Measurements from ENCODE around the gene MRPL4.
"Not testable (repeated sequence)": the region's sequence is repeated elsewhere in the genome, so short reads cannot be mapped to it uniquely, and the experiment has no call there.

Gene MRPL4

DNA sequence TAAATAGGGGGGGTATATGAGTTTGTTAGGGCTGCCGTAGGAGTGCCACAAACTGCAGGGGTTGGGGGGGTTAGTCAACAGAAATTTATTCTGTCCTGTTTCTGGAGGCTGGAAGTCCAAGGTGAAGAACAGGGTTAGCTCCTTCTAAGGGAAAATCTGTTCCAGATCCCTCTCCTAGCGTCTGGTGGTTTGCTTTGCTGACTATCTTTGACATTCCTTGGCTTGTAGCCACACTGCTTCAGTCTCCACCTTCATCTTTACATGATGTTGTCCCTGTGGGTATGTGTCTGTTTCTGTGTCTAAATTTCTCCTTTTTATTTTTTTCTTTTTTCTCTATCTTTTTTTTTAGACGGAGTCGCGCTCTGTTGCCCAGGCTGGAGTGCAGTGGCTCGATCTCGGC lies 10.8 kb downstream of the MRPL4 start:
- no peak for DNase-seq (ENCODE audit: low read depth)

DNA sequence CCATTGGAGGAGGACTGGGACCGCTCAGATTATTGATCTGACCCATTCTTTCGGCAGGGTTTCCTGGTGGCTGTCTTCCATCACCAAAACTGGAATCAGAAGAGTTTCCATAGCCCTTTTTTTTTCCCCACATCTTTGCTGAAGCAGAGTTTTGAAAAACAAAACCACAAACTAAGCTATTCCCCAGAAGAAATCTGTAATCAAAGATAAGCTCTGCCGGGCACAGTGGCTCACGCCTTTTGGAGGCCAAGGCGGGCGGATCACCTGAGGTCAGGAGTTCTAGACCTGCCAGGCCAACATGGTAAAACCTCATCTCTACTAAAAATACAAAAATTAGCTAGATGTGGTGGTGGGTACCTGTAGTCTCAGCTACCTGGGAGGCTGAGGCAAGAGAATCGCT lies 14.7 kb downstream of the MRPL4 start:
- DNase-seq (ENCODE audit: low read depth) = no peak

DNA sequence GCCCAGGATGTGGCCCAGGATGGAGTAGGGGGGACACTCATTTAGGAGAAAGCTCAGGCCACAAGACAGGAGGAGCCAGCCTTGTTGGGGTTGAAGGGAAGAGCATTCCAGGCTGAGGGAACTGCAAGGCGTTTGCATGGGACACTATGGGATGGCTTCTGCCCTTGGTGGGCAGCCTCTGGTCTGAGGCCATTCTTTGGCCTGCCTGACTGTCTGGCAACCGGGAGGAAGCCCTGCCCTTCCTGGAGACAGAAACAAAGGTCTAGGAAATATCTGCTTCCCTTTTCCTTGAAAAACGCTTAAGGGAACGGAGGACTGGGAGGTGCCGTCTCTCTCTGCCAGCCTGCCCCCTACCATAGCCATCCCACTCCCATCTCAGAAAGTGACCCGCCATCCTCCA lies 16.1 kb downstream of the MRPL4 start:
- DNase-seq (ENCODE audit: low read depth) = no peak

DNA sequence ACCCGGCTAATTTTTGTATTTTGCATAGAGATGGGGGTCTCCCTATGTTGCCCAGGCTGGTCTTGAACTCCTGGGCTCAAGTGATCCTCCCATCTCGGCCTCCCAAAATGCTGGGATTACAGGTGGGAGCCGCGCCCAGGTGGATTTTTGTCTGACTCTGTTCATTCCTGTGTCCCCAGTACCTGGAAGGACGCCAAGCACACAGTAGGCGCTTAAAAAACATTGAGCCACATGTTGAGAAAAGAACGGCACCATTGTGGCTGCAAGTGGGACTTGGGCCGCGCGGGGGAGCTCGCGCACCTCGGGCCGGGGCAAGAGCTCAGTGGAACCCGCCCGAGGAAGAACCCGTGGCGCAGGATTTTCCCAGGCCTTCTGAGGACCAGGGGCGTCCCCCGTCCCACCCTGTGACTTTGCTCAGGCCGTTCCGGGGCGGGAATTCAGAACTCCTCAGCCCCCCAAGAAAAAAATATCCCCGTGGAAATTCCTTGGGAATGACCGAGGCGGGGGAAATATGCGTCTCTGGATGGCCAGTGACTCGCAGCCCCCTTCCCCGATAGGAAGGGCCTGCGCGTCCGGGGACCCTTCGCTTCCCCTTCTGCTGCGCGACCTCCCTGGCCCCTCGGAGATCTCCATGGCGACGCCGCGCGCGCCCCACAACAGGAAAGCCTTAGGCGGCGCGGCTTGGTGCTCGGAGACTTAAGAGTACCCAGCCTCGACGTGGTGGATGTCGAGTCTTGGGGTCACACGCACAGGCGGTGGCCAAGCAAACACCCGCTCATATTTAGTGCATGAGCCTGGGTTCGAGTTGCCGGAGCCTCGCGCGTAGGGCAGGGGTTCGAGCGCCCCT lies 17.5 kb downstream of the MRPL4 start:
- no peak for DNase-seq (ENCODE audit: low read depth)

DNA sequence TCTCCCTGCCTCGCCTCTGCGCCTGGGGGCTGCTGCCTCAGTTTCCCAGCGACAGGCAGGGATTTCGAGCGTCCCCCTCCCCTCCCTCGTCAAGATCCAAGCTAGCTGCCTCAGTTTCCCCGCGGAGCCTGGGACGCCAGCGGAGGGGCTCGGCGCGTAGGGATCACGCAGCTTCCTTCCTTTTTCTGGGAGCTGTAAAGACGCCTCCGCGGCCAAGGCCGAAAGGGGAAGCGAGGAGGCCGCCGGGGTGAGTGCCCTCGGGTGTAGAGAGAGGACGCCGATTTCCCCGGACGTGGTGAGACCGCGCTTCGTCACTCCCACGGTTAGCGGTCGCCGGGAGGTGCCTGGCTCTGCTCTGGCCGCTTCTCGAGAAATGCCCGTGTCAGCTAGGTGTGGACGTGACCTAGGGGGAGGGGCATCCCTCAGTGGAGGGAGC lies 18.2 kb downstream of the MRPL4 start:
- DNase-seq (ENCODE audit: low read depth) = no peak

DNA sequence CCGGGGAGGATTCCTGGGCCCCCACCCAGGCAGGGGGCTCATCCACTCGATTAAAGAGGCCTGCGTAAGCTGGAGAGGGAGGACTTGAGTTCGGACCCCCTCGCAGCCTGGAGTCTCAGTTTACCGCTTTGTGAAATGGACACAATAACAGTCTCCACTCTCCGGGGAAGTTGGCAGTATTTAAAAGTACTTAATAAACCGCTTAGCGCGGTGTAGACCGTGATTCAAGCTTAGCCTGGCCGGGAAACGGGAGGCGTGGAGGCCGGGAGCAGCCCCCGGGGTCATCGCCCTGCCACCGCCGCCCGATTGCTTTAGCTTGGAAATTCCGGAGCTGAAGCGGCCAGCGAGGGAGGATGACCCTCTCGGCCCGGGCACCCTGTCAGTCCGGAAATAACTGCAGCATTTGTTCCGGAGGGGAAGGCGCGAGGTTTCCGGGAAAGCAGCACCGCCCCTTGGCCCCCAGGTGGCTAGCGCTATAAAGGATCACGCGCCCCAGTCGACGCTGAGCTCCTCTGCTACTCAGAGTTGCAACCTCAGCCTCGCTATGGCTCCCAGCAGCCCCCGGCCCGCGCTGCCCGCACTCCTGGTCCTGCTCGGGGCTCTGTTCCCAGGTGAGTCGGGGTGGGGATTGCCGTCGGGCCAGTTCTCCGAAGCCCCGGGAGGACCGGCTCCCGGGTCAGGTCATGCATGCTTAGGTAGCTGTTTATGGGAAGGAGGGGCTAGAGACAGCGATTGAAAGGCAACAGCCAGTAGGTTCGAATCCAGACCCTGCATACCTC lies 18.8 kb downstream of the MRPL4 start, which contains the start of gene ICAM1:
ICAM1 (plus strand) TSS at position 505 of the 779 bp plus-strand sequence; CDS start at position 545, 40 bp downstream.
- DNase-seq (ENCODE audit: low read depth) = no peak

DNA sequence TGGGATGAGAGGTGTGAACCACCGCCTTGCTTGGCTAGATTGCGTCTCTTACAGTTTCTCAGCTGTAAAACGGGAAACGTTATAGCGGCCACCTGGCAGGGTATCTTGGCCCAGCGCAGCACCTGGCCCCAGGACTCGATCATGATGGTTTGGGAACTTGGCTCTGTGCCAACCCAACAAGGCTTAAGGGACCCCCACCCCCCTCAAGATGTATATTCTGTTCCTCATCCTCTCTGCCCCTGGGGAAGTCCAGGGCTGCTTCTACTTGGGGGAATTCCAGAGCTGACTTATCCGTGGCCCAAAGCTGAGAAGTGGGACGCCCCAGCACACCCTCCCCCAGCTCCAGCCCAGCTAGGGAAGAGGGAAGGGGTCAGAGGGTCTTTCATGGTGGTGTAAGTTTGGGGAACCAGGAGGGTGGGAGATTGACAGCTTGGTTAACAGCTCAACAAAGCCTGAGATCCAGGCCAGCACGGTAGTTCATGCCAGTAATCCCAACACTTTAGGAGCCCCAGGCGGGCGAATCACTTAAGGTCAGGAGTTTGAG lies 19.6 kb downstream of the MRPL4 start:
- DNase-seq (ENCODE audit: low read depth) = no peak

DNA sequence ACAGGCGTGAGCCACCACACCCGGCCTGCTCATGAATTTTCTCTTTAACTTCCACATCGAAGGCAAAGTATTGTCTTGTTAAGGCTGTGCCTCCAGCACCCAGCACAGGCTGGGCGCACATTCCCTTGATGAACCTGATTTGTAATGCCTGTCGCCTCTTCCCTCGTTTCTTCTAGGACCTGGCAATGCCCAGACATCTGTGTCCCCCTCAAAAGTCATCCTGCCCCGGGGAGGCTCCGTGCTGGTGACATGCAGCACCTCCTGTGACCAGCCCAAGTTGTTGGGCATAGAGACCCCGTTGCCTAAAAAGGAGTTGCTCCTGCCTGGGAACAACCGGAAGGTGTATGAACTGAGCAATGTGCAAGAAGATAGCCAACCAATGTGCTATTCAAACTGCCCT lies 22.6 kb downstream of the MRPL4 start:
- no peak for DNase-seq (ENCODE audit: low read depth)

DNA sequence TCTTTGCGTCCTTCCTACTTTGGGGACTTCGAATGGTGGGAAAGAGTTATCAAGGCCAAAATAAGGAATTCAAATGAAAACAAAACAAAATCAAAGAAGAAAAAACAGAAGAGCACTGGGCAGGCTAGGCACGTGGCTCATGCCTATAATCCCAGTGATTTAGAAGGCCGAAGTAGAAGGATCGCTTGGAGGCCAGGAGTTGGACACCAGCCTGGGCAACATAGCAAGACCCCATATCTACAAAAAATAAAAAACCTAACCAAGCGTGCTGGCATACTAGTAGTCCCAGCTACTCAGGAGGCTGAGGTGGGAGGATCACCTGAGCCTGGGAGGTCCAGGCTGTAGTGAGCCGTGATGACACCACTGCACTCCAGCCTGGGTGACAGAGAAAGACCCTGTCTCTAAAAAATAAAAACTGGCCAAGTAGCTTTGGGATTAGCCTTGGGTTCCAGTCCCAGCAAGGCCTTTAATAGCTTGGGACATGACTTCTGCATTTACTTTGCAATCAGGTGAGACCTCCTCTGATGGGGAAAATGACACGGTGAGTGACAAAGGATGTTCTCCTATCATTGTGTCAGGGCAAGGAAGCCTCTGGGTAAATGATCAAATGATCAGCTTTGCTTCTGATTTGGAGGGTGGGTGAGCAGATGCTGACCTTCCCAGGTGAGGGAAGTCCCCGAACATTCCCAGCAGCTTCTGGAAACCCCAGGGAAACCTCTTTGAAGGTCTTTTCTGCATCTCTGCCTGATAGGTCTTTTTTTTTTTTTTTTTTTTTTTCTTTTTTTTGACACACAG lies 26.0 kb downstream of the MRPL4 start:
- DNase-seq (ENCODE audit: low read depth) = no peak

DNA sequence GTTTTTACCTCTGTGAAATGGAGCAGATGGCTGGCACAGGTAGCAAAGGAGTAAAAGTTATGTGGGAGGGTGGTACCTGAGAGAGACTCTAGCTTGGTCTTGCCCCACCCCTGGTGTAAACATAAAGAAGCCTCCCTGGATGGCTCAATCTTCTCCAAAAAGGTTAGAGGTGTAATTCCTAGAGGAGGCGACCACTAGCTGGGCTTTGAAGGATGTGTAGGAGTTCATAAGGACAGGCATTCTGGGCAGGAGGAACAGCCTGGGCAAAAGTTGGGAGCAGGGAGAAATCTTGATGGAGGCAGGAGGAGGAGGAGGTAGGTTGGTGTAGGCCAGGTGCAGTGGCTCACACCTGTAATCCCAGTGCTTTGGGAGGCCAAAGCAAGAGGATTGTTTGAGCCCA lies 26.9 kb downstream of the MRPL4 start:
- DNase-seq (ENCODE audit: low read depth) = no peak

DNA sequence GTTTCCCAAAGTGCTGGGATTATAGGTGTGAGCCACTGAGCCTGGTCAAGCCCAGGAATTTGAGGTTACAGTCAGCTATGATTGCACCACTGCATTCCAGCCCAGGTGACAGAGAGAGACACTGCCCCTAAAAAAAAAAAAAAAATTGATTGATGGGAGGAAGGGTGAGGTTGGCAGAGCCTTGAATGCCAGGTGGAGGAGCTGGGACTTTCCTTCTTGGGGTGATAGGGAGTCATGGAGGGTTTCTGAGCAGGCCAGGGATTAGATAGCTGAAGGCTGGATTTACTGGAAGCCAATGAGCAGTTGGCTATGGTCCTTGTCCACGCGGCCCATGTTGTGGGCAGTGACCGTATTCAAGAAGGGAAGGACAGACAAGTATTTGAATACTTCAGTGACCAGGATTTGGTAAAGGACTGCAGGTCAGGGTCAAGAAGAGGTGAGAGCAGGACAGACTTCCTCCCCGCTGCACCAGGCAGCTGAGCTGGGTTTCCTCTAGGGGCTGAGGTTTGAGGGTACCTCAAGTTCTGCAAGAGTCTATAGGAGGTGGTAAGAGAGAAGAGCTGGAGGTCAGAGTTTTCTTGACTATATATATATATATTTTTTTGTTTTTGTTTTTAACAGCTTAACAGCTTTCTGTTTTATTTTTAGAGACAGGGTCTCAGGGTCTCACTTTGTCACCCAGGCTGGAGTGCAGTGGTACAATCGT lies 27.9 kb downstream of the MRPL4 start:
- DNase-seq (ENCODE audit: low read depth) = no peak

DNA sequence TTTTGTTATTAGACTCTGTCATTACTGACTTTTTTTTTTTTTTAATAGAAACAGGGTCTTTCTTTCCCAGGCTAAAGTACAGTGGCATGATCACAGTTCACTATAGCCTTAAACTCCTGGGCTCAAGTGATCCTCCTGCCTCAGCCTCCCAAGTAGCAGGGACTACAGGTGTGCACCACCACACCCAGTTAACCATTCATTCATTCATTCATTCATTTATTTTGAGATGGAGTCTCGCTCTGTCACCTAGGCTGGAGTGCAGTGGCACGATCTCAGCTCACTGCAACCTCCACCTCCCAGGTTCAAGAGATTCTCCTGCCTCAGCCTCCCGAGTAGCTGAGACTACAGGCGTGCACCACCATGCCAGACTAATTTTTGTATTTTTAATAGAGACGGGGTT lies 30.0 kb downstream of the MRPL4 start:
- DNase-seq (ENCODE audit: low read depth) = not testable (repeated sequence)

DNA sequence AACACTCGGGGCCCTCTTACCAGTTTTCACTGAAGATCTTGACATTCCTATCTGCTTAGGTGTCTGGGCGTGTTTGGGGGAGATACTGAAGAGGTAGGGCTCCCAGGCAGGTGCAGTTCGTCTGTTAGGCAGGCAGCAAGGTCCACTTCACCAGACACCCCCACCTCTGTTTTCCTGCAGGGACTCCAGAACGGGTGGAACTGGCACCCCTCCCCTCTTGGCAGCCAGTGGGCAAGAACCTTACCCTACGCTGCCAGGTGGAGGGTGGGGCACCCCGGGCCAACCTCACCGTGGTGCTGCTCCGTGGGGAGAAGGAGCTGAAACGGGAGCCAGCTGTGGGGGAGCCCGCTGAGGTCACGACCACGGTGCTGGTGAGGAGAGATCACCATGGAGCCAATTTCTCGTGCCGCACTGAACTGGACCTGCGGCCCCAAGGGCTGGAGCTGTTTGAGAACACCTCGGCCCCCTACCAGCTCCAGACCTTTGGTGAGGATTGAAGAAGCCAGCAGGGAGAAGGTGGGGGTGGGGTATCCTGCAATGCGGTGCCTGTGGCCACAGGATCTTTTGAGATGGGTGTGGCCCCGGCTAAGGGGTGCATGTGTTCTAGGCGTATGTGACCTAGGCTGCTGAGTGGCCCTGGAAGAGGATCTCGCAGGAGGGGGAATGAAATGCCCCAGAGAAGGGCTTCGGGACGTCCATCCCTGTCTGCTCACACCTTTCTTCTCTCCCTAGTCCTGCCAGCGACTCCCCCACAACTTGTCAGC lies 31.5 kb downstream of the MRPL4 start:
- DNase-seq (ENCODE audit: low read depth) = no peak

DNA sequence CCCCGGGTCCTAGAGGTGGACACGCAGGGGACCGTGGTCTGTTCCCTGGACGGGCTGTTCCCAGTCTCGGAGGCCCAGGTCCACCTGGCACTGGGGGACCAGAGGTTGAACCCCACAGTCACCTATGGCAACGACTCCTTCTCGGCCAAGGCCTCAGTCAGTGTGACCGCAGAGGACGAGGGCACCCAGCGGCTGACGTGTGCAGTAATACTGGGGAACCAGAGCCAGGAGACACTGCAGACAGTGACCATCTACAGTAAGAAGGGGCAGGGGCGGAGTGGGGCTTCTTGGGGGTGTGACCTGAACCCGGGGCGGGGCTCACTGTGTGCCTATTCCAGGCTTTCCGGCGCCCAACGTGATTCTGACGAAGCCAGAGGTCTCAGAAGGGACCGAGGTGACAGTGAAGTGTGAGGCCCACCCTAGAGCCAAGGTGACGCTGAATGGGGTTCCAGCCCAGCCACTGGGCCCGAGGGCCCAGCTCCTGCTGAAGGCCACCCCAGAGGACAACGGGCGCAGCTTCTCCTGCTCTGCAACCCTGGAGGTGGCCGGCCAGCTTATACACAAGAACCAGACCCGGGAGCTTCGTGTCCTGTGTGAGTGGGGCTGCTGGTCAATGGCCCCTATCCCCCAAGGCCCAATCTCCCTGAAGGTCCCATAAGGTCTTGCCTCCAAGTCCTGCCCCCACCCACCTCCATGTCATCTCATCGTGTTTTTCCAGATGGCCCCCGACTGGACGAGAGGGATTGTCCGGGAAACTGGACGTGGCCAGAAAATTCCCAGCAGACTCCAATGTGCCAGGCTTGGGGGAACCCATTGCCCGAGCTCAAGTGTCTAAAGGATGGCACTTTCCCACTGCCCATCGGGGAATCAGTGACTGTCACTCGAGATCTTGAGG lies 32.3 kb downstream of the MRPL4 start:
- DNase-seq (ENCODE audit: low read depth) = no peak

DNA sequence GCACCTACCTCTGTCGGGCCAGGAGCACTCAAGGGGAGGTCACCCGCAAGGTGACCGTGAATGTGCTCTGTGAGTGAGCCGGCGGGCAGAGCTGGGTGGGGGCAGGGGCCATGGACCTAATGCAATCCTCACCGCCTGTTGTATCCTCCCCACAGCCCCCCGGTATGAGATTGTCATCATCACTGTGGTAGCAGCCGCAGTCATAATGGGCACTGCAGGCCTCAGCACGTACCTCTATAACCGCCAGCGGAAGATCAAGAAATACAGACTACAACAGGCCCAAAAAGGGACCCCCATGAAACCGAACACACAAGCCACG lies 32.9 kb downstream of the MRPL4 start:
- no peak for DNase-seq (ENCODE audit: low read depth)

DNA sequence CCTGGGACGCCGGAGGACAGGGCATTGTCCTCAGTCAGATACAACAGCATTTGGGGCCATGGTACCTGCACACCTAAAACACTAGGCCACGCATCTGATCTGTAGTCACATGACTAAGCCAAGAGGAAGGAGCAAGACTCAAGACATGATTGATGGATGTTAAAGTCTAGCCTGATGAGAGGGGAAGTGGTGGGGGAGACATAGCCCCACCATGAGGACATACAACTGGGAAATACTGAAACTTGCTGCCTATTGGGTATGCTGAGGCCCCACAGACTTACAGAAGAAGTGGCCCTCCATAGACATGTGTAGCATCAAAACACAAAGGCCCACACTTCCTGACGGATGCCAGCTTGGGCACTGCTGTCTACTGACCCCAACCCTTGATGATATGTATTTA lies 33.4 kb downstream of the MRPL4 start:
- DNase-seq (ENCODE audit: low read depth) = no peak

DNA sequence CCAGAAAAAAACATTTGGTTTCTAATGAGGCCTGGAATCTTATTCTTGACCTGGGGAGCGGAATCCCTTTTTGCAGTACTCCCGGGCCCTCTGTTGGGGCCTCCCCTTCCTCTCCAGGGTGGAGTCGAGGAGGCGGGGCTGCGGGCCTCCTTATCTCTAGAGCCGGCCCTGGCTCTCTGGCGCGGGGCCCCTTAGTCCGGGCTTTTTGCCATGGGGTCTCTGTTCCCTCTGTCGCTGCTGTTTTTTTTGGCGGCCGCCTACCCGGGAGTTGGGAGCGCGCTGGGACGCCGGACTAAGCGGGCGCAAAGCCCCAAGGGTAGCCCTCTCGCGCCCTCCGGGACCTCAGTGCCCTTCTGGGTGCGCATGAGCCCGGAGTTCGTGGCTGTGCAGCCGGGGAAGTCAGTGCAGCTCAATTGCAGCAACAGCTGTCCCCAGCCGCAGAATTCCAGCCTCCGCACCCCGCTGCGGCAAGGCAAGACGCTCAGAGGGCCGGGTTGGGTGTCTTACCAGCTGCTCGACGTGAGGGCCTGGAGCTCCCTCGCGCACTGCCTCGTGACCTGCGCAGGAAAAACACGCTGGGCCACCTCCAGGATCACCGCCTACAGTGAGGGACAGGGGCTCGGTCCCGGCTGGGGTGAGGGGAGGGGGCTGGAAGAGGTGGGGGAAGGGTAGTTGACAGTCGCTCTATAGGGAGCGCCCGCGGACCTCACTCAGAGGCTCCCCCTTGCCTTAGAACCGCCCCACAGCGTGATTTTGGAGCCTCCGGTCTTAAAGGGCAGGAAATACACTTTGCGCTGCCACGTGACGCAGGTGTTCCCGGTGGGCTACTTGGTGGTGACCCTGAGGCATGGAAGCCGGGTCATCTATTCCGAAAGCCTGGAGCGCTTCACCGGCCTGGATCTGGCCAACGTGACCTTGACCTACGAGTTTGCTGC lies 35.1 kb downstream of the MRPL4 start, which contains the start of gene ICAM4:
ICAM4 (plus strand) TSS at position 153 of the 935 bp plus-strand sequence; CDS start at position 211, 58 bp downstream.
- DNase-seq (ENCODE audit: low read depth) = no peak

DNA sequence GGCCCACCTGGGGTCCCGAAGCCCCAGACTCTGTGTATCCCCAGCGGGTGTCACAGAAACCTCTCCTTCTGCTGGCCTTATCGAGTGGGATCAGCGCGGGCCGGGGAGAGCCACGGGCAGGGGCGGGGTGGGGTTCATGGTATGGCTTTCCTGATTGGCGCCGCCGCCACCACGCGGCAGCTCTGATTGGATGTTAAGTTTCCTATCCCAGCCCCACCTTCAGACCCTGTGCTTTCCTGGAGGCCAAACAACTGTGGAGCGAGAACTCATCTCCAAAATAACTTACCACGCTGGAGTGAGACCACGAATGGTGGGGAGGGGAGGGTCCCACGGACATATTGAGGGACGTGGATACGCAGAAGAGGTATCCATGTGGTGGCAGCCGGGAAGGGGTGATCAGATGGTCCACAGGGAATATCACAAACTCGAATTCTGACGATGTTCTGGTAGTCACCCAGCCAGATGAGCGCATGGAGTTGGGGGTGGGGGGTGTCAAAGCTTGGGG lies 36.7 kb downstream of the MRPL4 start:
- no peak for DNase-seq (ENCODE audit: low read depth)

All from GM04504 (cell line).